Adrenal gland (tissue), 12 donors: ENCODE data around the gene DCAF7. TPM values are rescaled to one million over a fixed set of nuclear protein-coding genes. Genes with fewer than 3 reads are reported as not detected.

Experiments
- DNase-seq, 7 donors: peaks; one replicate each; pipeline ENCODE4 v3.0.0-alpha.2; 2019 to 2020
- H3K27ac ChIP-seq, 5 donors: fragments of 200-600 bp; sonication (generic) in 4 of 5; 1 replicate in 3 of 5; 2 replicates in 2 of 5; pipeline versions ENCODE4 v1.5.1 to v1.8.0; 2016 to 2020; ENCODE audit warnings: mild to moderate bottlenecking in 1 of 5
- H3K27me3 ChIP-seq: fragments of 200-600 bp; 2 replicates; pipeline ENCODE4 v1.8.0; 2021
- H3K36me3 ChIP-seq, 2 donors: fragments of 200-600 bp; replicated peaks in 1 of 2; 1 replicate in 1 of 2; 2 replicates in 1 of 2; pipeline versions ENCODE4 v1.5.1 to v1.8.0; 2018 to 2022
- H3K4me1 ChIP-seq, 2 donors: fragments of 200-600 bp; replicated peaks in 1 of 2; 1 replicate in 1 of 2; 2 replicates in 1 of 2; pipeline versions ENCODE4 v1.5.1 to v1.8.0; 2018 to 2021
- H3K4me3 ChIP-seq, 4 donors: fragments of 200-600 bp; sonication (generic) in 3 of 4; one replicate each; pipeline ENCODE4 v1.5.1; 2016 to 2018
- H3K9me3 ChIP-seq, 3 donors: fragments of 200-600 bp; sonication (generic) in 1 of 3; replicated peaks in 1 of 3; 1 replicate in 2 of 3; 2 replicates in 1 of 3; pipeline versions ENCODE4 v1.5.1 to v1.8.0; 2016 to 2021
- POLR2A ChIP-seq, 2 donors: fragments of 450-650 bp; IDR thresholded peaks; one replicate each; pipeline ENCODE4 v1.6.1; 2017; ENCODE audit warnings: antibody characterized with exemption in 2 of 2, mild to moderate bottlenecking in 2 of 2, moderate library complexity in 1 of 2
- WGBS, 4 donors: extraction: QIAGEN DNeasy Blood & Tissue Kit in 2 of 4; methylation state at CpG; one replicate each; pipeline versions ENCODE4 v1.1.5 to v1.1.7; 2013 to 2017; 5-methylcytosine and 5-hydroxymethylcytosine counted together
- intact Hi-C, 2 donors: fragments of 100-400 bp; cut with DNase I; formaldehyde crosslinking; loops; one replicate each; pipeline versions ENCODE4 v1.14.1 to v1.15.0; 2022 to 2023
- polyA plus RNA-seq, 3 donors: library from polyadenylated mRNA; stranded (reverse); fragments of 200-250 nt in 2 of 3; fragments of 350-450 nt in 1 of 3; fragmentation: Illumina TruSeq in 1 of 3; extraction: RNeasy Lipid Tissue Mini Kit (QIAGEN cat#74804) in 1 of 3; gene quantifications; one replicate each; pipeline ENCODE4 v1.2.3, GENCODE V29; 2013 to 2014
- total RNA-seq, 9 donors: library from RNA; depleted of rRNA in 4 of 9; stranded (reverse); fragments of >200 nt in 4 of 9; fragments of 120-200 nt in 1 of 9; fragmentation: NEBNext Ultra II Directional in 1 of 9; extraction: Animal tissue kit (Norgen Biotek cat#: 25700) in 1 of 9; gene quantifications; one replicate each; pipeline versions ENCODE4 v1.1.0 to v1.2.4, GENCODE V29; 2013 to 2023
- TF ChIP-seq, protein P1 (sequence below), 6 experiments: fragments of 450-650 bp in 4 of 6; fragments of 200-600 bp in 2 of 6; sonication (generic) in 1 of 6; IDR thresholded peaks; 1 replicate in 5 of 6; 2 replicates in 1 of 6; pipeline versions ENCODE4 v1.5.1 to v1.8.0; 2016 to 2021; ENCODE audit warnings: antibody characterized with exemption in 6 of 6, mild to moderate bottlenecking in 2 of 6, moderate library complexity in 1 of 6
- donor health status: healthy with polysubstance abuse.
- donor health status: Bipolar disorder and iron deficiency.
- donor health status: DM: yes; HTN: yes; CAD: no.
- donor health status: DM: no; HTN: no; CAD: no.
- donor health status: DM: no; HTN: no; CAD: no.
- donor health status: DM: yes; HTN: yes; CAD: no.

Gene DCAF7
- total and polyA plus RNA-seq, 12 donors, result 12.2 to 69.8 (median 48.2) TPM

- no peaks in the 10 kb centered on the region for H3K36me3 ChIP-seq
- no peaks in the 10 kb centered on the region for H3K27me3 ChIP-seq
- 83 to 97% (median 90%) methylated on average over 3 of the region's 3 CpGs for WGBS, 4 donors
- H3K9me3 ChIP-seq, result no peaks in the 10 kb centered on the region
- TF ChIP-seq, protein P1, sequence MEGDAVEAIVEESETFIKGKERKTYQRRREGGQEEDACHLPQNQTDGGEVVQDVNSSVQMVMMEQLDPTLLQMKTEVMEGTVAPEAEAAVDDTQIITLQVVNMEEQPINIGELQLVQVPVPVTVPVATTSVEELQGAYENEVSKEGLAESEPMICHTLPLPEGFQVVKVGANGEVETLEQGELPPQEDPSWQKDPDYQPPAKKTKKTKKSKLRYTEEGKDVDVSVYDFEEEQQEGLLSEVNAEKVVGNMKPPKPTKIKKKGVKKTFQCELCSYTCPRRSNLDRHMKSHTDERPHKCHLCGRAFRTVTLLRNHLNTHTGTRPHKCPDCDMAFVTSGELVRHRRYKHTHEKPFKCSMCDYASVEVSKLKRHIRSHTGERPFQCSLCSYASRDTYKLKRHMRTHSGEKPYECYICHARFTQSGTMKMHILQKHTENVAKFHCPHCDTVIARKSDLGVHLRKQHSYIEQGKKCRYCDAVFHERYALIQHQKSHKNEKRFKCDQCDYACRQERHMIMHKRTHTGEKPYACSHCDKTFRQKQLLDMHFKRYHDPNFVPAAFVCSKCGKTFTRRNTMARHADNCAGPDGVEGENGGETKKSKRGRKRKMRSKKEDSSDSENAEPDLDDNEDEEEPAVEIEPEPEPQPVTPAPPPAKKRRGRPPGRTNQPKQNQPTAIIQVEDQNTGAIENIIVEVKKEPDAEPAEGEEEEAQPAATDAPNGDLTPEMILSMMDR (IDR thresholded peaks at IDR 0.05), result no peak
- no peak for TF ChIP-seq POLR2A (IDR thresholded peaks at IDR 0.05)
- no peak for DNase-seq
- no peak overlapping the region for H3K27ac ChIP-seq
- H3K4me1 ChIP-seq, result no peaks in the 10 kb centered on the region
- no peak overlapping the region for H3K4me3 ChIP-seq
- intact Hi-C loops, result no loop called here
These were observed 37.9 kb upstream of the DCAF7 start for GRCh38 chr17:63512388-63512787.

- 72 to 93% (median 78%) methylated on average over 6 to 7 of the region's 7 CpGs for WGBS, 4 donors
- TF ChIP-seq POLR2A (IDR thresholded peaks at IDR 0.05), result no peak
- TF ChIP-seq, protein P1 (IDR thresholded peaks at IDR 0.05), result no peak
These were observed 37.2 kb upstream of the DCAF7 start for GRCh38 chr17:63512896-63513644.

GRCh38 chr17:63514477-63514876, 35.8 kb upstream of the DCAF7 start:
- TF ChIP-seq, protein P1 (IDR thresholded peaks at IDR 0.05), result no peak
- no peak for TF ChIP-seq POLR2A (IDR thresholded peaks at IDR 0.05)
- intact Hi-C loops, result no loop called here
- H3K27me3 ChIP-seq, result no peaks in the 10 kb centered on the region
- DNase-seq, result no peak
- H3K4me1 ChIP-seq, result no peaks in the 10 kb centered on the region
- H3K27ac ChIP-seq, result no peak overlapping the region
- WGBS, 4 donors, result 77 to 86% (median 83%) methylated on average over 3 of the region's 3 CpGs
- H3K36me3 ChIP-seq, result no peaks in the 10 kb centered on the region
- H3K9me3 ChIP-seq, result no peaks in the 10 kb centered on the region
- no peak overlapping the region for H3K4me3 ChIP-seq

More at GRCh38 chr17:63512896-63513644, 37.2 kb upstream of the DCAF7 start:
- Histone ChIP-seq H3K9me3 (no peaks in the 10 kb centered on the region), H3K4me3 (no peak overlapping the region), H3K4me1 (no peaks in the 10 kb centered on the region), H3K27ac (no peak overlapping the region), H3K36me3 (no peaks in the 10 kb centered on the region), H3K27me3 (no peaks in the 10 kb centered on the region)
- intact Hi-C loops, result no loop called here
- DNase-seq, result no peak

- no peaks in the 10 kb centered on the region for H3K27me3 ChIP-seq
- H3K4me3 ChIP-seq, result no peak overlapping the region
- intact Hi-C loops, result no loop called here
- no peak for DNase-seq
- H3K36me3 ChIP-seq, result no peaks in the 10 kb centered on the region
- H3K4me1 ChIP-seq, result no peaks in the 10 kb centered on the region
- 76 to 82% (median 78%) methylated on average over 2 of the region's 2 CpGs for WGBS, 4 donors
- no peaks in the 10 kb centered on the region for H3K9me3 ChIP-seq
- H3K27ac ChIP-seq, result no peak overlapping the region
- no peak for TF ChIP-seq POLR2A (IDR thresholded peaks at IDR 0.05)
- TF ChIP-seq, protein P1 (IDR thresholded peaks at IDR 0.05), result no peak
These were observed 35.3 kb upstream of the DCAF7 start for GRCh38 chr17:63514974-63515373.
